CD4-positive, CD25-positive, alpha-beta regulatory T cell (primary cell): ENCODE measurements around the gene MUC5AC. TPM values are rescaled to one million over a fixed set of nuclear protein-coding genes. Genes with fewer than 3 reads are reported as not detected.

Experiments used
- ATAC-seq, 2 donors: fragments of 150-1000 bp; cut with Tn5 transposase; one replicate each; pipeline ENCODE4 v1.10.0; 2021; ENCODE audit warnings: low read depth in 2 of 2, moderate number of reproducible peaks in 2 of 2, moderate library complexity in 1 of 2
- DNase-seq, 3 donors: peaks; one replicate each; pipeline versions ENCODE4 v3.0.0 to v3.0.0-alpha.2; 2012 to 2022; ENCODE audit warnings: mixed read lengths in 1 of 3
- H3K27ac ChIP-seq: one replicate; pipeline ENCODE4 v1.7.0; 2013; ENCODE audit warnings: mild to moderate bottlenecking, low read length; ENCODE audit not compliant: insufficient read depth, poor library complexity, severe bottlenecking
- H3K27me3 ChIP-seq: one replicate; pipeline ENCODE4 v1.7.0; 2013; ENCODE audit warnings: low read length; ENCODE audit not compliant: control insufficient read depth, insufficient read depth
- H3K36me3 ChIP-seq: one replicate; pipeline ENCODE4 v1.7.0; 2013; ENCODE audit warnings: mild to moderate bottlenecking, low read length, moderate library complexity; ENCODE audit not compliant: control insufficient read depth, insufficient read depth
- H3K4me1 ChIP-seq: 2 replicates; pipeline ENCODE4 v1.7.0; 2013; ENCODE audit warnings: mild to moderate bottlenecking, low read length; ENCODE audit not compliant: insufficient read depth, control insufficient read depth, poor library complexity, severe bottlenecking
- H3K4me3 ChIP-seq: one replicate; pipeline ENCODE4 v1.7.0; 2013; ENCODE audit warnings: low read depth, mild to moderate bottlenecking, low read length, moderate library complexity
- H3K9me3 ChIP-seq, 2 experiments: 1 replicate in 1 of 2; 2 replicates in 1 of 2; pipeline ENCODE4 v1.7.0; 2013; ENCODE audit warnings: low read length in 2 of 2, mild to moderate bottlenecking in 1 of 2, moderate library complexity in 1 of 2; ENCODE audit not compliant: control insufficient read depth in 2 of 2
- H3K27ac Mint-ChIP-seq, 3 donors: one replicate each; pipeline ENCODE4 v1.8.0; 2020 to 2022; ENCODE audit warnings: mild to moderate bottlenecking in 3 of 3, mixed read lengths in 3 of 3, moderate library complexity in 2 of 3
- H3K27me3 Mint-ChIP-seq: one replicate; pipeline ENCODE4 v1.8.0; 2022; ENCODE audit warnings: mild to moderate bottlenecking, mixed read lengths
- H3K36me3 Mint-ChIP-seq: one replicate; pipeline ENCODE4 v1.8.0; 2020; ENCODE audit warnings: mixed read lengths
- H3K4me1 Mint-ChIP-seq, 4 donors: one replicate each; pipeline ENCODE4 v1.8.0; 2020 to 2022; ENCODE audit warnings: mixed read lengths in 4 of 4, mild to moderate bottlenecking in 1 of 4
- H3K4me3 Mint-ChIP-seq, 4 donors: one replicate each; pipeline ENCODE4 v1.8.0; 2020 to 2022; ENCODE audit warnings: mild to moderate bottlenecking in 4 of 4, mixed read lengths in 4 of 4, moderate library complexity in 3 of 4
- H3K9me3 Mint-ChIP-seq, 7 donors: one replicate each; pipeline ENCODE4 v1.8.0; 2020 to 2022; ENCODE audit warnings: mixed read lengths in 7 of 7, mild to moderate bottlenecking in 3 of 7, moderate library complexity in 2 of 7
- polyA plus RNA-seq, 4 donors: library from polyadenylated mRNA; unstranded; fragments of 300-500 nt; fragmentation: Illumina TruSeq; gene quantifications; one replicate each; pipeline ENCODE4 v1.2.3, GENCODE V29; 2021
- total RNA-seq: library from RNA; stranded (reverse); gene quantifications from one replicate; pipeline ENCODE4 v1.2.3, GENCODE V29; 2022

MUC5AC gene
- total and polyA plus RNA-seq, 5 donors from 2014 or later: not detected

DNA sequence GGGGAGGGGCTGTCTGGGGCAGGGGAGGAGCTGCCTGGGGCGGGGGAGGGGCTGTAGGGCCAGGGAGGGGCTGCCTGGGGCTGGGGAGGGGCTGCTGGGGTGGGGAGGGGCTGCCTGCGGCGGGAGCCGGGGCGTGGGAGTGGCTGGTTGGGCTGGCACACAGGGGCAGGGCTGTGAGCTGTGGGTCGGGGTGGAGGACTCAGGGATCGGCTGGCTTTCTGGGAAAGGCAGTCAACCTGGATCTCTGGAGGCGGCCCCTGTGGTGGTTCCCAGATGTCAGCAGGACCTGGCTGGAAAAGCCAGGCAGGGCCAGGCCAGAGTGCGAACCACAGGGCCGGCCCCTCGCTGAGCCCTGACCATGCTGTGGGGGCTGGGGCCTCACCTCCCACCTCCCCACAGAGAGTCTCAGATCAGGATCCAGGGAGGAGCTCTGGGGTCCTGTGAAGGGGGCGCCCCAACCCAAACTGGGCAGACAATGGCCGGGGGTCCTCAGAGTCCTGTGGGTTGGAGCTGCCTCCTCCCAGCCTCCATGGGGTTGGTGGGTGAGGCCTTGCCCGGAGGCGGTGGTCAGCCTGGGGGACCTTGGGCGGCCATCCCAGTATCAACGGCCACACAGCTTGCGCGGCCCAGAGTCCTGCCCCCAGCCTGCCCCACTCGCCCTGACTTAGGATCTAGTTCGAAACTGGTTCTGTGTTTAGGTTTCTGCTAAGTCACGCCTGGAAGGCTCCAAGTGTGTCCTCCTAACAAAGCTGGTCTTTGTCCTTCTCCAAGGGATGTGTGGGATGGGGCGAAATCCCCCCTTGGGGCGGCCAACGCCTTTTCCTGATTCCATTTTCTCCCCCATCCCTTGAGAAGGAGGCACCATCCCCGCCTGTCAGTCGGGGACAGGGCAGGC lies 67.0 kb downstream of the MUC5AC start:
- Mint-ChIP-seq H3K4me3 (no peak overlapping the region), H3K4me1 (no peaks in the 10 kb centered on the region), H3K36me3 (no peaks in the 10 kb centered on the region), H3K27ac (no peak overlapping the region), H3K27me3 (no peaks in the 10 kb centered on the region), H3K9me3 (no peaks in the 10 kb centered on the region)
- Histone ChIP-seq H3K4me3 (no peak overlapping the region), H3K36me3 (no peaks in the 10 kb centered on the region), H3K27me3 (no peaks in the 10 kb centered on the region), H3K27ac (no peak overlapping the region), H3K4me1 (no peaks in the 10 kb centered on the region), H3K9me3 (no peaks in the 10 kb centered on the region)
- DNase-seq: no peak
- no peak for ATAC-seq

DNA sequence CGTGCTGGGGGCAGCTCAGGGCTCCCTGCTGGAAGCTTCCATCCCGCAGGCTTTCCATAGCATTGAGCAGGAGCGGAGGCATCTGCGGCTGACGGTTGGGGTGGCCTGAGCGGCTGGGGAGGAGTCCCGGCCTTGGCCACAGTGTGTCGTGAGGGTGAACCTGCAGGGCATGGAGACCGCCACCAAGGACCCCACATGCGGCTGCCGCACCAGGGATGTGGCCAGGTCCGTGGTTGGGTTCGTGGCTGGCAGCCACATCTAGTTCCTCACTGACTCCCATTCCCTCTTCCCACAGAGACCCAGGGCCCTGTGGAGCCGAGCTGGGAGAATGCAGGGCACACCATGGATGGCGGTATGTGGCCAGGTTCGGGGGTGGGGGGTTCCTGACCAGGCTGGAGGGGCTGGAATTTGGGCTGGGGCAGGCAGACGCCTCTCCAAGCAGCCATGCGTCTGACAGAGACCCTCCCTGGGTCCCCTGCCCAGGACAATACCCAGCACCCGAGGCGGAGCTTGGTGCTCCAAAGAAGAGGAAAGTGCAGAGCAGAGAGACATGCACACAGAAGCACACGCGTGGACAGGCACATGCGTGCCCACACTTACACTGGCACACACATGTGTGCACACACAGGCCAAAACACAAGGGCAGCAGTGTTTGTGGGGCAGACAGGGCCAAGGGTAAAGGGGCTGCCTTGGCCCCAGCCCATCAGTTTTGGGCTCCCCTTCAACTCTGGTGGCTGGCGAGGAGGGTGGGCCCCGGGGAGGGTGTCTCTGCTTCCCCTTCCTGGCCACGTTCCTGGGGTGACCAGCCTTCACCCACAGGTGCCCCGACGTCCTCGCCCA lies 67.9 kb downstream of the MUC5AC start:
- Mint-ChIP-seq H3K27ac (no peak overlapping the region), H3K27me3 (no peaks in the 10 kb centered on the region)

DNA sequence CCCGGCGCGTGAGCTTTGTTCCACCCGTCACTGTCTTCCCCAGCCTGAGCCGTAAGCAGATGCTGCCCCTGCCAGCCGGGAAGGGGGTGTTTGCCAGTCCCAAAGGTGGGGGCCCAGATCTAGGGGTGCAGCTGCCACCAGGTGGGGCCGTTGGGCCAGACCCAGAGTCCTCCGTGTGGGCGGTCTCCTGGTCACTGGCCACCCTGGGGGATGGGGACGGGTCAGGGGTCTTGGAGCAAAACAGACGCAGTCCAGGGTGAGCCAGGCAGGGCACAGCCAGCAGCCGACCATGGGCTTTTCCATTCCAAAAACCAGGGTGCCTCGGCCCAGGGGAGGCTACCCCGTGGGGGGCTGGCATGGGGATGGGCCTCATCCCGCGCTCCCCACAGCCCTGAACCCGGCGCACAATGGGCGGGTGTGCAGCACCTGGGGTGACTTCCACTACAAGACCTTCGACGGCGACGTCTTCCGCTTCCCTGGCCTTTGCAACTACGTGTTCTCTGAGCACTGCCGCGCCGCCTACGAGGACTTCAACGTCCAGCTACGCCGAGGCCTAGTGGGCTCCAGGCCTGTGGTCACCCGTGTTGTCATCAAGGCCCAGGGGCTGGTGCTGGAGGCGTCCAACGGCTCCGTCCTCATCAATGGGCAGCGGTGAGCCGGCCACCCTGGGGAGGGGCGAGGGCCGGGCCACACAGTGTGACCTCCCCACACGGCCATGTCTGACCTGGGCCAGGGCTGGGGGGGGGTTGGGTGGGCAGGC lies 68.7 kb downstream of the MUC5AC start:
- Histone ChIP-seq H3K27ac (no peak overlapping the region), H3K4me1 (no peaks in the 10 kb centered on the region), H3K36me3 (no peaks in the 10 kb centered on the region), H3K27me3 (no peaks in the 10 kb centered on the region), H3K4me3 (no peak overlapping the region), H3K9me3 (no peaks in the 10 kb centered on the region)
- H3K27ac Mint-ChIP-seq: no peak overlapping the region
- no peaks in the 10 kb centered on the region for H3K4me1 Mint-ChIP-seq
- DNase-seq (no peak), ATAC-seq (no peak)
- no peak overlapping the region for H3K4me3 Mint-ChIP-seq
- H3K36me3 Mint-ChIP-seq: no peaks in the 10 kb centered on the region
- no peaks in the 10 kb centered on the region for H3K9me3 Mint-ChIP-seq
- H3K27me3 Mint-ChIP-seq: no peaks in the 10 kb centered on the region

More for the DNA sequence above, 67.9 kb downstream of the MUC5AC start:
- no peak for DNase-seq
- Histone ChIP-seq H3K27ac (no peak overlapping the region), H3K9me3 (no peaks in the 10 kb centered on the region), H3K27me3 (no peaks in the 10 kb centered on the region), H3K4me1 (no peaks in the 10 kb centered on the region), H3K36me3 (no peaks in the 10 kb centered on the region), H3K4me3 (no peak overlapping the region)
- Mint-ChIP-seq H3K9me3 (no peaks in the 10 kb centered on the region), H3K4me1 (no peaks in the 10 kb centered on the region), H3K36me3 (no peaks in the 10 kb centered on the region), H3K4me3 (no peak overlapping the region)
- no peak for ATAC-seq

DNA sequence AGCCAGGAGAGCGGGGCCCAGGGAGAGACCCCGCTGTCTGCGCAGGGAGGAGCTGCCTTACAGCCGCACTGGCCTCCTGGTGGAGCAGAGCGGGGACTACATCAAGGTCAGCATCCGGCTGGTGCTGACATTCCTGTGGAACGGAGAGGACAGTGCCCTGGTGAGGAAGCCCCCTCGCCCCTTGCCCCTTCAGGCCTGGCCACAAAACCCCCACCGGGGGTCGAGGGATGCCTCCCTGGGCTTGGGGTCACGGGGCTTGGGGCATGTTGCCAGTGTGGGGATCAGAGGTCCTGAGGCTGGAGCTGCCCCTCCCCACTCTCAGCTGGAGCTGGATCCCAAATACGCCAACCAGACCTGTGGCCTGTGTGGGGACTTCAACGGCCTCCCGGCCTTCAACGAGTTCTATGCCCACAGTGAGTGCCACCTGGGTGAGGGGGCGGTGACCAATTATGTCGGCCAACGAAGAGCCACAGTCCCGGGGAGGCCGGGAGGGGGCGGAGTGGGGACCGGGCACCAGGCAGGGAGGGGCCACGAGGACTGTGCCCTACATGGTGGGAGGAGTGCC lies 69.3 kb downstream of the MUC5AC start:
- Mint-ChIP-seq H3K9me3 (no peaks in the 10 kb centered on the region), H3K27ac (no peak overlapping the region)

DNA sequence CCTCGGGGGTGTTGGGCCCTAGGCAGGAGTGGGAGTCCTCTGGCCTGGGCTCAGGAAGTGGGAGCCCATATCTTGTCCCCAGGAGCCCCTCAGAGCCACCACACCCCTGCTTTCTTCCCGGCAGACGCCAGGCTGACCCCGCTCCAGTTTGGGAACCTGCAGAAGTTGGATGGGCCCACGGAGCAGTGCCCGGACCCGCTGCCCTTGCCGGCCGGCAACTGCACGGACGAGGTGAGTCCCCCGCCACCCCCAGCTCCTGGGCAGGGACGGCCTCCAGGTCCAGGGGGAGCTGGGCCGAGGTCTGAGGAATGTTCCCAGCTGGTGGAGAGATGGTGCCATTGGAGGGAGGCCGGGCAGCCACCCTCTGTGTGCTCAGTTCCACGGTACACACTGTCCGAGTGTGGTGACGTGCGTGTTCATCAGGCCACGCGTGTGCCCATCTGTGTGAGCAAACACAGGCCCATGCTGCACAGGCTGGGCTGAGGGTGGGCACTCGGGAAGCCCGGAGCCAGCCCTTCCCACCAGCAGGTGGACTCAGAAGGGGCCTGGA lies 69.9 kb downstream of the MUC5AC start:
- H3K4me1 ChIP-seq: no peaks in the 10 kb centered on the region
- no peak for ATAC-seq
- Mint-ChIP-seq H3K4me3 (no peak overlapping the region), H3K4me1 (no peaks in the 10 kb centered on the region), H3K9me3 (no peaks in the 10 kb centered on the region), H3K36me3 (no peaks in the 10 kb centered on the region), H3K27ac (no peak overlapping the region), H3K27me3 (no peaks in the 10 kb centered on the region)
- H3K4me3 ChIP-seq: no peak overlapping the region
- no peaks in the 10 kb centered on the region for H3K27me3 ChIP-seq
- H3K9me3 ChIP-seq: no peaks in the 10 kb centered on the region
- H3K27ac ChIP-seq: no peak overlapping the region
- no peaks in the 10 kb centered on the region for H3K36me3 ChIP-seq
- DNase-seq: no peak

More for the DNA sequence above, 69.3 kb downstream of the MUC5AC start:
- Histone ChIP-seq H3K4me3 (no peak overlapping the region), H3K36me3 (no peaks in the 10 kb centered on the region), H3K27me3 (no peaks in the 10 kb centered on the region), H3K27ac (no peak overlapping the region), H3K4me1 (no peaks in the 10 kb centered on the region), H3K9me3 (no peaks in the 10 kb centered on the region)
- ATAC-seq (no peak), DNase-seq (no peak)
- Mint-ChIP-seq H3K4me1 (no peaks in the 10 kb centered on the region), H3K27me3 (no peaks in the 10 kb centered on the region), H3K4me3 (no peak overlapping the region), H3K36me3 (no peaks in the 10 kb centered on the region)

DNA sequence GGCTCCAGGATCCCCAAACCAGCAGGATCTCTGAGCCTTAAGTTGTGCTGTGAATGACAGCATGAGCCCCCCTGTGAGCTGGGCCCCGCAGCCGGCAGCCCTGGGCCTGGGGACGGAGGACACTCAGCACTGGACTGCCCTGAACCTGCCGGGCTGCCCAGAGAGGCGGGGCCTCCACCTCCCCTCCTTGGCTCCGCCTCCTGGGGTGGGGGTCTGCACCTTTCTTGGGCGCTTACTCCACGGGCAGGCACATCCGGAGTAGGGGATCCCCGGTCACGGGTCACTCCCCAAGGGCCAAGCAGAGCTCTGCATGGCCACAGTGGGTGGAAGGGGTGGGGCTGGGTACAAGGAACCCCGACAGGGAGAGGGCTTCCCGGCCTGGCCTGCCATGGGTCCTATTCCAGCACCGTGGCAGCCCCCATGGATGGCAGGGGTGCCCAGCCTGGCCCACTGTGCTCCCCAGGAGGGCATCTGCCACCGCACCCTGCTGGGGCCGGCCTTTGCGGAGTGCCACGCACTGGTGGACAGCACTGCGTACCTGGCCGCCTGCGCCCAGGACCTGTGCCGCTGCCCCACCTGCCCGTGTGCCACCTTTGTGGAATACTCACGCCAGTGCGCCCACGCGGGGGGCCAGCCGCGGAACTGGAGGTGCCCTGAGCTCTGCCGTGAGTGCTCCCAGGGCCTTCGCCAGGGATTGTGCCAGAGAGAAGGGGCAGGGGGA lies 70.5 kb downstream of the MUC5AC start:
- ATAC-seq: no peak
- H3K4me3 Mint-ChIP-seq: no peak overlapping the region
- Histone ChIP-seq H3K27ac (no peak overlapping the region), H3K36me3 (no peaks in the 10 kb centered on the region), H3K9me3 (no peaks in the 10 kb centered on the region), H3K27me3 (no peaks in the 10 kb centered on the region), H3K4me3 (no peak overlapping the region), H3K4me1 (no peaks in the 10 kb centered on the region)
- no peaks in the 10 kb centered on the region for H3K27me3 Mint-ChIP-seq
- no peaks in the 10 kb centered on the region for H3K4me1 Mint-ChIP-seq
- no peaks in the 10 kb centered on the region for H3K9me3 Mint-ChIP-seq
- no peaks in the 10 kb centered on the region for H3K36me3 Mint-ChIP-seq
- no peak overlapping the region for H3K27ac Mint-ChIP-seq
- no peak for DNase-seq
